ENCODE measurements around the gene AMBP.

Gene AMBP

GRCh38 chr9:114116126-114116747 lies 38.1 kb upstream of the AMBP start:
- no peak overlapping the region for H3K9ac ChIP-seq (ENCODE audit: low read length)

GRCh38 chr9:114115654-114116125 lies 37.6 kb upstream of the AMBP start:
- Histone ChIP-seq H2AFZ (ENCODE audit: low read length) (no peak overlapping the region), H3K4me3 (ENCODE audit: low read depth, low read length, poor library complexity, severe bottlenecking) (no peak overlapping the region), H3K9ac (ENCODE audit: low read length) (no peak overlapping the region), H3K79me2 (ENCODE audit: insufficient read depth, low read length) (no peaks in the 10 kb centered on the region), H3K36me3 (ENCODE audit: insufficient read depth, low read length) (no peaks in the 10 kb centered on the region), H3F3A (ENCODE audit: insufficient read depth, low read length) (no peaks in the 10 kb centered on the region), H3K27ac (ENCODE audit: low read depth, low read length, poor library complexity, severe bottlenecking) (no peak overlapping the region), H4K20me1 (ENCODE audit: insufficient read depth, low read length) (no peaks in the 10 kb centered on the region), H3K4me2 (ENCODE audit: low read length) (no peak overlapping the region), H3K27me3 (ENCODE audit: insufficient read depth, low read length) (no peaks in the 10 kb centered on the region), H3K9me3 (ENCODE audit: low read length) (no peaks in the 10 kb centered on the region), H3K9me2 (ENCODE audit: low read depth, low read length) (no peaks in the 10 kb centered on the region), H3K4me1 (ENCODE audit: insufficient read depth, low read length, severe bottlenecking) (no peaks in the 10 kb centered on the region)
- no peak for TF ChIP-seq EZH2 (IDR thresholded peaks at IDR 0.05; ENCODE audit: borderline replicate concordance, low read length)
- no peak for TF ChIP-seq CTCF (IDR thresholded peaks at IDR 0.05; ENCODE audit: low read length)

More at GRCh38 chr9:114116126-114116747, 38.1 kb upstream of the AMBP start:
- Histone ChIP-seq H3K36me3 (ENCODE audit: insufficient read depth, low read length) (no peaks in the 10 kb centered on the region), H3K27me3 (ENCODE audit: insufficient read depth, low read length) (no peaks in the 10 kb centered on the region), H3K9me2 (ENCODE audit: low read depth, low read length) (no peaks in the 10 kb centered on the region), H3F3A (ENCODE audit: insufficient read depth, low read length) (no peaks in the 10 kb centered on the region), H3K27ac (ENCODE audit: low read depth, low read length, poor library complexity, severe bottlenecking) (no peak overlapping the region), H4K20me1 (ENCODE audit: insufficient read depth, low read length) (no peaks in the 10 kb centered on the region), H2AFZ (ENCODE audit: low read length) (no peak overlapping the region), H3K4me3 (ENCODE audit: low read depth, low read length, poor library complexity, severe bottlenecking) (no peak overlapping the region), H3K4me2 (ENCODE audit: low read length) (no peak overlapping the region), H3K4me1 (ENCODE audit: insufficient read depth, low read length, severe bottlenecking) (no peaks in the 10 kb centered on the region), H3K79me2 (ENCODE audit: insufficient read depth, low read length) (no peaks in the 10 kb centered on the region), H3K9me3 (ENCODE audit: low read length) (no peaks in the 10 kb centered on the region)
- TF ChIP-seq CTCF (IDR thresholded peaks at IDR 0.05; ENCODE audit: low read length), result no peak
- TF ChIP-seq EZH2 (IDR thresholded peaks at IDR 0.05; ENCODE audit: borderline replicate concordance, low read length), result no peak

- Histone ChIP-seq H4K20me1 (ENCODE audit: insufficient read depth, low read length) (no peaks in the 10 kb centered on the region), H3K4me1 (ENCODE audit: insufficient read depth, low read length, severe bottlenecking) (no peaks in the 10 kb centered on the region), H2AFZ (ENCODE audit: low read length) (no peak overlapping the region), H3K9ac (ENCODE audit: low read length) (no peak overlapping the region), H3K36me3 (ENCODE audit: insufficient read depth, low read length) (no peaks in the 10 kb centered on the region), H3K27ac (ENCODE audit: low read depth, low read length, poor library complexity, severe bottlenecking) (no peak overlapping the region), H3K4me2 (ENCODE audit: low read length) (no peak overlapping the region), H3K9me2 (ENCODE audit: low read depth, low read length) (no peaks in the 10 kb centered on the region), H3K27me3 (ENCODE audit: insufficient read depth, low read length) (no peaks in the 10 kb centered on the region), H3K79me2 (ENCODE audit: insufficient read depth, low read length) (no peaks in the 10 kb centered on the region), H3K4me3 (ENCODE audit: low read depth, low read length, poor library complexity, severe bottlenecking) (no peak overlapping the region), H3F3A (ENCODE audit: insufficient read depth, low read length) (no peaks in the 10 kb centered on the region), H3K9me3 (ENCODE audit: low read length) (no peaks in the 10 kb centered on the region)
- TF ChIP-seq EZH2 (IDR thresholded peaks at IDR 0.05; ENCODE audit: borderline replicate concordance, low read length), result no peak
Measured at GRCh38 chr9:114114364-114114763, 36.3 kb upstream of the AMBP start.
